ENCODE results near the gene CERS5.
A peak's percentile ranks its signal among the peaks of the same experiment; 100 is the strongest.
"Not testable (repeated sequence)": the region's sequence is repeated elsewhere in the genome, so short reads cannot be mapped to it uniquely, and the experiment has no call there.

The CERS5 gene

GRCh38 chr12:50102646-50103309 is 64.4 kb downstream of the CERS5 start:
- DNase-seq (ENCODE audit: low spot score): no peak

GRCh38 chr12:50102131-50102531 is 65.0 kb downstream of the CERS5 start:
- peak; percentile 85 for DNase-seq (ENCODE audit: low spot score)

- DNase-seq (ENCODE audit: low spot score): no peak
Observed at GRCh38 chr12:50101663-50102062, 65.5 kb downstream of the CERS5 start.

- no peak for DNase-seq (ENCODE audit: low spot score)
Observed at GRCh38 chr12:50100561-50100960, 66.6 kb downstream of the CERS5 start.

- DNase-seq (ENCODE audit: low spot score): no peak
Observed at GRCh38 chr12:50099302-50100008, 67.7 kb downstream of the CERS5 start.

- no peak for DNase-seq (ENCODE audit: low spot score)
Observed at GRCh38 chr12:50097952-50098351, 69.2 kb downstream of the CERS5 start.

GRCh38 chr12:50090391-50090790 is 76.8 kb downstream of the CERS5 start:
- DNase-seq (ENCODE audit: low spot score): no peak

GRCh38 chr12:50089730-50090129 is 77.4 kb downstream of the CERS5 start:
- no peak for DNase-seq (ENCODE audit: low spot score)

- peak; percentile 63 for DNase-seq (ENCODE audit: low spot score)
Observed at GRCh38 chr12:50088577-50089335, 78.4 kb downstream of the CERS5 start.

GRCh38 chr12:50087995-50088394 is 79.2 kb downstream of the CERS5 start:
- DNase-seq (ENCODE audit: low spot score): no peak

- DNase-seq (ENCODE audit: low spot score): no peak
Observed at GRCh38 chr12:50087151-50087550, 80.0 kb downstream of the CERS5 start.

- DNase-seq (ENCODE audit: low spot score): no peak
Observed at GRCh38 chr12:50086148-50086547, 81.0 kb downstream of the CERS5 start.

- DNase-seq (ENCODE audit: low spot score): no peak
Observed at GRCh38 chr12:50085615-50086072, 81.5 kb downstream of the CERS5 start.

GRCh38 chr12:50084775-50085614 is 82.2 kb downstream of the CERS5 start, which contains the start of gene SMARCD1:
SMARCD1 (plus strand) TSS chr12:50085342; CDS start chr12:50085370, 28 bp downstream.
- DNase-seq (ENCODE audit: low spot score): peak; percentile 96

- not testable (repeated sequence) for DNase-seq (ENCODE audit: low spot score)
Observed at GRCh38 chr12:50084409-50084774, 82.8 kb downstream of the CERS5 start.

- DNase-seq (ENCODE audit: low spot score): no peak
Observed at GRCh38 chr12:50083301-50083700, 83.9 kb downstream of the CERS5 start.

- no peak for DNase-seq (ENCODE audit: low spot score)
Observed at GRCh38 chr12:50082644-50083043, 84.5 kb downstream of the CERS5 start.

GRCh38 chr12:50081096-50081808 is 85.9 kb downstream of the CERS5 start:
- no peak for DNase-seq (ENCODE audit: low spot score)

- no peak for DNase-seq (ENCODE audit: low spot score)
Observed at GRCh38 chr12:50079771-50080170, 87.4 kb downstream of the CERS5 start.

All from Ammon's horn (tissue), 1 donor.